Measurements from ENCODE around the gene NDOR1.

NDOR1 gene

GRCh38 chr9:137221095-137221505 is 15.6 kb downstream of the NDOR1 start:
- DNase-seq (ENCODE audit: low spot score): no peak

DNA sequence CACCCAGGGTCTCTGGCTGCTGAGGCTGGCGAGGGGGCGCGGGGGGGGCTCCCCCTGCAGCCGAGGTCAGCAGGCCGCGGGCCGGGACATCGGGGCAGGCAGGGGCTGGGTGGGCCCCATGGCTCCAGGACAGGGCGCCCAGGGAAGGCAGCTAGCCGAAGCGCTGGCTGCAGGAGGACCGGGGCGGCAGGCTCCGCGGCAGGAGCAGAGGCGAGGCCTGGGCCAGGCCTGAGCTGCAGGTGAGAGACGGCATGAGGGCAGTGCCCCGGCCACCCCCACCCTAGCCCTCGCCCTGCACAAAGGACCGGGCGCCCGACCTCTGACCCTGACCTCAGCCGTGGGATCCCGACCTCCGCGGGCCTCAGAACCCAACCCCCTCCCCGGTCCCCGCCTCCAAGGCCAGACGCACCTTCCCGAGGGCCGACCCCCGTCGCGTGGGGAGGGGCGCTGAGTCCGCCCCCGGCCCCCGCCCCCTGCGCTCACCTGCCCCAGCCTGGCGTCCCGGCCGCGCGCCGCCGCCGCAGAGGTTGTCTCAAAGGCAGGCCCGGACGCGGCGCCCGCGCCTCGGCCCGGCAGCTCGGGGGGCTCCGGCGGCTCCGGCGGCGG is 16.1 kb downstream of the NDOR1 start:
- no peak for DNase-seq (ENCODE audit: low spot score)

DNA sequence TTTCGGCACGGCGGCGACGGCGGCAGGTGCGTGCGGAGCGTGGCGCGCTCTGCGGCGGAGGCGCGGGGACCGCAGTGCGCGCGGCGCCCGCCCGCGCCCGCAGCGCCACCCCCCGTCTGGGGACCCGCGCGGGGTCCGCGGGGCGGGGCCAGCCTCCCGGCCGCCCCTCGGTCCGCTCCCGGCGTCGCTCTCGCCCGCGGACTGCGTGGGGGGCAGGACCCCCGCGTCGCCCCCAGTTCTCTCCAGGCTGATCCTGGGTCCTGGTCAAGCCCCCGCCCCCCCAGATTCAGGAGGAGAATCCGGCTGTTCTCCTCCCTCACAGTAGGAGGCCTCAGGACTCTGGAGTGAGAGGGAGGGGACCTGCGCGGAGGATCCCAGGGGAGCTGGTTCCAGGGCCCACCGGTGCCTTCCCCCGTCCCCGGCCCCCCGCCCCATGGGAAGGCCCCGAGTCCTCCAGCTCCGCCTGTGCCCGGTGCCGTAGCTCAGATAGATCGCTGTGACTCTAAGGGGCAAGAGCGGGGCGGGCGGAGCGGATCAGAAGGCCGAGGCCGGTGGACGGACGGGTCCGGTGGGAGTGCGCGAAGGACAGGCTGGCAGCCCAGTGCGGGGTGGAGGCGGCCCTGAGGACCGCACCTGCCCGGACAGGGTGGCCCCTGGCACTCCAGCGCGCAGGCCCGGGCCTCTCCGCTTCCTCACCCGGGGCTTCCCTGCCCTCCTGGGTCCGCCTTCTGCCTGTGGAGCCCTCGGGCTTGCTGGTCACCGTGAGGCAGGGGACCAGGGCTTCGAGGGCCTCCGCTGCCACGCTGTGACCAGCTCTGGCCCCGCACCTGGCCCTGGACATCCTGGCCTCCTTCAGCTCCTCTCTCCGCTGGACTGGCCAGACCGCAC is 16.9 kb downstream of the NDOR1 start, which contains the start of gene RNF208:
Gene RNF208, minus strand, starts transcription at position 51 of the 888 bp plus-strand sequence. CDS start 1,028 bp downstream, outside the sequence.
- no peak for DNase-seq (ENCODE audit: low spot score)

GRCh38 chr9:137223078-137223970 is 17.8 kb downstream of the NDOR1 start:
- peak; percentile 99 for DNase-seq (ENCODE audit: low spot score)

DNA sequence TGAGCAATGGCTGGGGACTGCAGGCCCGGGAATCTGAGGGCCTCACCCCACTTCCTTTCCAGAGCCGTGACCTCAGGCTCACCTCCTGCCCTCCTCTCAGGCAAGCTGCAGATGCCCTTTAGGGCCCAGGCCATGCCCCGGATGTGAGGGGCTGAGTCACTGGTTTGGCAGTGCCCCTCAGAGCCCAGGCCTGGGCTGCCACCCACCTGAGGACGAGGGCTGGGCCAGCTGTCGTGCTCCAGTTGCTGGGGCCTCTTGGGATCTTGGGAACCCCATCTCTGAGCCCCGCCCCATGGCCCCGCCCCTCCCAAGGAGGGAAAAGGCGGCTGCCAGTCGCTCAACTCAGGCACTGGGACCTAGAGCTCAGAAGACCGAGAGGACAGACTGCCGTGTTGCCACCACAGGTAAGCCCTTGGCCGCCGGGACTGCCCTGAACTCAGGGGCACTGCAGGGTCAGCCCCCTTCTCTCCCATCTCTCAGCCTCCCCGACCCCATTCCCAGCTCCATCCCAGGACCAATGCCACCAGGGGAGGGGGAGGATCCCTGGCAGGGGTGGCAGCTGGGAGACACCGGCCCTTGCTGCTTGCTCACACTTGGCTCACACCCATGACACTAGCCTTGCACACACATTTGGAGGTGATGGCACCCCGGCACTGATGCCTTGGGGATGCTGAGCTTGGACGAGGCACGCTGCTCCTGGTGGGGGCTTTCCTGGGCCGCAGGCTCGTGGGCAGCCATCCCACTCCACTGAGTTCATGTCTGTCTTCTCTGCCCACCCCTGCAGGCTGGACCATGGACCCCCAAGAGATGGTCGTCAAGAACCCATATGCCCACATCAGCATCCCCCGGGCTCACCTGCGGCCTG is 19.6 kb downstream of the NDOR1 start, which contains the start of gene CYSRT1:
Gene CYSRT1, plus strand, starts transcription at position 345 of the 865 bp plus-strand sequence. Its CDS starts 448 bp downstream, at position 793.
- no peak for DNase-seq (ENCODE audit: low spot score)

- DNase-seq (ENCODE audit: low spot score): no peak
These were observed 20.3 kb downstream of the NDOR1 start for GRCh38 chr9:137225699-137226331.

DNA sequence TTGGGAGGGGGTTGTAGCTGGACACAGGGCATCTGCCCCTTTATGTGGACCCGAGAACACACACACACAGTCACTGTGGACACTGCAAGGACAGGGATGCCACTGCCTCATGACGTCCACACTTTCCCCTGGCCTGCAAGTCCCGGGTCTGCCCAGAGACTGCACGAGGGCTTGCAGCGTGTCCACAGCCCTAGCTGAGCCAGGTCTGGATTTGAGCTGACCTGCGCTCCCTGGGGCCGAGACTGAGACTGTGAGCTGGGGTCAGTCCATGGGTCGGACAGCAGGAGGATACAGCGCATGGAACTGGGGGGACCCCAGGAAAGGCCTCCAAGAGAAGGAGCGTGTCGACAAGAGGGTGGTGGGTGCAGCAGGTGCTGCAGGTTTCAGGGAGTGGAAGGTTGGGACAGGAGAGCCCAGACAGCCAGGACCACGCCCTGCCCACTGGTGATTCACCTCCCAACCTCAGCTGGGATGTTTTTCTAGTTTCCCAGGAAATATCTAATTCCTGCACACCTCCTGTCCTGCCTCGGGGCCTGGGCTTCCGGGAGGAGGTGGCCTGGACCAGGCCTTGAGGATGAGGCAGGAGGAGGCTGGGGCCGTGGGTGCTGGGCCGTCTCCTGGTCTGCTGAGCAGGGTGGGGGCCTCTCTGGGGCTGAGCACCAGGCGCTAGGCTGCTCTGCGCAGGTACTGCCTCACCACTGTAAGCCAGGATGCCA is 21.0 kb downstream of the NDOR1 start:
- DNase-seq (ENCODE audit: low spot score): no peak

- peak; percentile 61 for DNase-seq (ENCODE audit: low spot score)
These were observed 21.8 kb downstream of the NDOR1 start, which contains the start of gene RNF224 for GRCh38 chr9:137227054-137227852. RNF224 (plus strand) TSS chr9:137227502; CDS start chr9:137228336, 834 bp downstream.

GRCh38 chr9:137227853-137228505 is 22.5 kb downstream of the NDOR1 start:
- DNase-seq (ENCODE audit: low spot score): no peak

DNA sequence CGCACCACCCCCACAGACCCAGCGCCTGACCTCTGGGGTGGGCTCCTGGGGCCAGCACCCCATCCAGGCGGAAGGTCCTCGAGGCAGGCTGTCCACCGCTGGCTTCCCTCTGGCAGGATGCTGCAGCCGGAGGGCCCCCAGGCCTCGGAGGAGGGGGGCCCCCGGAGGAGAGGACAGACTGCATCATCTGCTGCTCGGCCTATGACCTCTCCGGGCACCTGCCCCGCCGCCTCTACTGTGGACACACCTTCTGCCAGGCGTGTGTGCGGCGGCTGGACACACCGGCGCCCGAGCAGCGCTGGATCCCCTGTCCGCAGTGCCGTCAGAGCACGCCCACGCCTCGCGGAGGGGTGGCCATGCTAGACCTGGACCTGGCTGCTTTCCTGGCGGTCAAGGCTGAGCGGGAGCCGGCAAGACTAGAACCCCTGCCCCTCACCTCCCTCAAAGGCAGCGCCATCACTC is 23.0 kb downstream of the NDOR1 start:
- DNase-seq (ENCODE audit: low spot score): no peak

- DNase-seq (ENCODE audit: low spot score): no peak
These were observed 23.7 kb downstream of the NDOR1 start for GRCh38 chr9:137228968-137229896.

DNA sequence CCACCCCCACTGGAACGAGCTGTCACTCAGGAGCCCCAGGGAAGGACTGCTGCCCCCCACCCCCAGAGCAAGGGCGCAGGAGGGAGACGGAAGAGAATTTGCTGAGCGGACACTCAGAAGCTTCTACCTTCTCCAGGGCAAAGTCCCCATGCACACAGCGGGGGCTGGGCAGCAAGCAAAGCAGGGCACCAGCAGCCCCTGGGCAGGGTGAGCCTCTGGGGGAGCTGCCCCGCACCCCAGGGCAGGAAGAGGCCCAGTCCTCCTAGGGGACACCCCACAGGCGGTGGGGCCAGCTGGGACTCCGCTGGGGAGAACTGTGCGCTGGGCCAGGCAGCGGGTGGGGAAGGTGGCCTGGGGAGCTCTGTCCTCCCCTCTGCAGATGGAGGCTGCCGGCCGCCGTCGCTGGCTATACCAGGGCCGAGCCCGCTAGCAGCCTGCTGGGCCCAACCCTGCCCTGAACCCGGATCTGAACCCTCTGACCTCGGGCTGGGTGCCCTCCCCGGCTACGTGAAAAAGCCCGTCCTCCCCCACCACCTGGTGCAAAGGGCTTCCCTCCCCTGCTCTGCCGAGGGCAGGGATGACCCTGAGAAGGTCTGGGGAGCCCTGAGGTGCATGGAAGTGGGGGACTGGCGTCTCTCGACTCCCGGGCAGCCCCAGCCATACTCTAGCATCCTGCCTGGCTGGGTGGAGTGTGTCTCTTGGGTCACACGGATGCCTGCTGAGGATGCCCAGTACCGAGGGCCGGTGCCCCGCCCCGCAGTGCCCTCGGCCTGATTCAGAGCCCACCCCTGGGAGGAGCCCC is 24.6 kb downstream of the NDOR1 start:
- no peak for DNase-seq (ENCODE audit: low spot score)

- no peak for DNase-seq (ENCODE audit: low spot score)
These were observed 25.3 kb downstream of the NDOR1 start, which contains the start of gene SLC34A3 for GRCh38 chr9:137230705-137231371. SLC34A3 (plus strand) TSS chr9:137230901; CDS start chr9:137231703, 802 bp downstream.

GRCh38 chr9:137231372-137232039 is 26.0 kb downstream of the NDOR1 start:
- DNase-seq (ENCODE audit: low spot score): no peak

- DNase-seq (ENCODE audit: low spot score): no peak
These were observed 26.6 kb downstream of the NDOR1 start for GRCh38 chr9:137232101-137232500.
